SK-N-SH treated with all-trans-retinoic acid at 6 μM for 48 hours (cell line): ENCODE data around the gene CACNA1H.

Source experiments
- ARNTL ChIP-seq: fragments of 450-650 bp; formaldehyde crosslinking; IDR thresholded peaks from 2 replicates; pipeline ENCODE4 v1.5.0; 2020; ENCODE audit warnings: low read depth, mild to moderate bottlenecking, moderate library complexity, borderline replicate concordance
- CREB5 ChIP-seq: fragments of 250-450 bp; sonication (Bioruptor Pico); IDR thresholded peaks from 2 replicates; pipeline ENCODE4 v1.5.1; 2020; ENCODE audit warnings: low read depth, mild to moderate bottlenecking, moderate library complexity
- ISL1 ChIP-seq: fragments of 250-450 bp; sonication (Bioruptor Pico); IDR thresholded peaks from 2 replicates; pipeline ENCODE4 v2.1.2; 2022; ENCODE audit warnings: mild to moderate bottlenecking, moderate library complexity
- PATZ1 ChIP-seq: fragments of 250-450 bp; sonication (Bioruptor Pico); IDR thresholded peaks from 2 replicates; pipeline ENCODE4 v1.8.0; 2020; ENCODE audit warnings: mild to moderate bottlenecking, moderate library complexity, borderline replicate concordance
- RARB ChIP-seq: fragments of 250-450 bp; sonication (Bioruptor Pico); IDR thresholded peaks from 2 replicates; pipeline ENCODE4 v1.8.0; 2021; ENCODE audit warnings: mild to moderate bottlenecking, moderate library complexity
- TOX ChIP-seq: fragments of 250-450 bp; sonication (Bioruptor Pico); IDR thresholded peaks from 2 replicates; pipeline ENCODE4 v1.8.0; 2021; ENCODE audit warnings: mild to moderate bottlenecking, moderate library complexity, borderline replicate concordance
- ZC3H10 ChIP-seq: fragments of 250-450 bp; sonication (Bioruptor Pico); IDR thresholded peaks from 2 replicates; pipeline ENCODE4 v1.5.1; 2021; ENCODE audit warnings: mild to moderate bottlenecking, moderate library complexity
- ZNF565 ChIP-seq: fragments of 450-650 bp; formaldehyde crosslinking; conservative IDR thresholded peaks from 2 replicates; pipeline ENCODE4 v1.5.0; 2020; ENCODE audit warnings: low read depth, mild to moderate bottlenecking, moderate library complexity
- ZNF70 ChIP-seq: fragments of 450-650 bp; formaldehyde crosslinking; IDR thresholded peaks from 2 replicates; pipeline ENCODE4 v1.5.0; 2020; ENCODE audit warnings: mild to moderate bottlenecking, moderate library complexity

GRCh38 chr16:1196494-1196893, 43.6 kb downstream of the CACNA1H start:
- TF ChIP-seq CREB5 (CRISPR knock-in tag) (no peak), ZC3H10 (CRISPR knock-in tag) (no peak), ZNF70 (CRISPR knock-in tag) (no peak), ZNF565 (CRISPR knock-in tag) (no peak), PATZ1 (CRISPR knock-in tag) (no peak), TOX (no peak), ARNTL (CRISPR knock-in tag) (no peak), RARB (no peak), ISL1 (CRISPR knock-in tag) (no peak)
